IPS-NIHi7 (cell line): ENCODE results near the gene CKLF.

Experiments
- DNase-seq: peaks from one replicate; pipeline ENCODE4 v3.0.0; 2012; ENCODE audit warnings: mixed read lengths; ENCODE audit errors: extremely low spot score

The CKLF gene

GRCh38 chr16:66517586-66518263, 34.7 kb upstream of the CKLF start:
- no peak for DNase-seq

DNA sequence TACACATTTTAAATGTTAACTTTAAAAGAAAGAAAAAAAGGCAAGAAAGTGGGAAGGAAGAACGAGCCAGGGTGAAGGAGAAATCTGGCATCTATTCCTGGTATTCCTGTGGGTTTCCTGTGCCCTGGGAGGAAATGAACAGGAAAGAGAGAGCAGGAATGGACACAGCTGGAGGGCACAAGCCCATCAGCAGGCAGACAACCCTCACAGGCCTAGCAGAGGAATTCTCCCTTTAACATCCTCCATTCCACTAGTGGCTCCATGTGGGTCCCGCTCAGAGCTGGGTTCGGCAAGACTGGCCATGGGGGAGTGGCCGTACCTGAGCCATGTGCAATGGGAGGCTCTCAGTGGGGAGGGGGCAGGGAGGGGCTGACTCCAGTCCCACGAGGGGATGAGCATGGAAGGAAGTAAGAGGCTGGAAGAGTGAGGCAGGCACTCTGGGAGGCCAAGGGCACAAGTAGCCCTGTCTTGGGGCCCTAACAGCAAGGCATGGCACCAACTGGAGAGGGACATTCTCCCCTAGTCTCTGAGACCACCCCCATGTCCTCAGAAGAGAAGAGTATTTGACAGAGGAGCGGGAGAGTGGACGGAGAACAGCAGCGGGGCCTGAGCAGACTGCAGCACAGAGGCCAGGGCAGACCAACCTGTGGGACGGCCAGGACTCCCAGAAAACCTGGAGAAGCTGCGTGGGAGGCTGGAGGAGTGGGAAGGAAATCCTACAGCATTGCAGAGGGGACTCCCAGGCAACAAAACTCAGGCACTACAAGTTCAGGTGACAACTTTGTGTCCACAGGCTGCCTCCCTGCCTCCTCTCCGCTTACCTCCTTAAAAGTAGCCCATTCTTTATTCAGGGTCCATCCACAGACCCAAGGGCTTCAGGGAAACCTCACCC, 32.6 kb upstream of the CKLF start:
- no peak for DNase-seq

DNA sequence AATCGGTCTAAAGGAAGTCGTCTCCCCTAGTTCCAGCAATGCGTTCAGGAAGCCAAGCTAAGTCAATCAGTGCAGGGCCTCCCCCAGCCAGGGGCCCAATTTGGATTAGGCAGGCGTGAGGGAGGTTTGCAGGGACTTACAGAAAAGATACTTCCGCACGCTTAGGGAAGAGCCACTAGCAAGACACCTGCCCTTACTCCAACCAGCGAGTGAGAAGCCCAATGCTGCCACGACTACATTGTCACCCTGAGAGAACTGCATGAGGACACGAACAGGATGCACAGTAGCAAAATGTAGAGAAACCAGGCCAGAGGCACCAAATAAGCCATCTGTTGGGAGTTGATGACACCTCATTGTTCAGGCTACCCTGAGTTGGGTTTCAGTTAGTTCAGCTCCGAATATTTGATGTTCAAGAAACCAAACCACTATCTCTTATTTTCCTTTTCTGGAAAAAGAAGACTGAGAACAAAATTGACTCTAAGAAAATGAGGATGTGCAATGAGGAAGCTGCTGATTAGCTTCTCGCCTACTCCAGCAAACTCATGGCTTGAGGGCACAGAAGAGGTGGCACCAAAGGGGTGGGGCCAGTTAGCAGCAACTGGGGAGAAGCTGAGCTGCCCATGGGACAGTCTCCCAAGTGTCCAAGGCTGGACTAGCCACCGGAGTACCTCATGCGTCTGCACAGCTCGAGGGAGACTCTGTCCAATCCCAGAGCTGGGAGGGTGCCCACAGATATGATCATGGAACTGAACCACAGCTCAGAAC, 31.8 kb upstream of the CKLF start:
- no peak for DNase-seq

GRCh38 chr16:66521252-66521713, 31.1 kb upstream of the CKLF start:
- no peak for DNase-seq

GRCh38 chr16:66521951-66522771, 30.2 kb upstream of the CKLF start:
- no peak for DNase-seq

- DNase-seq: no peak
These were observed 29.4 kb upstream of the CKLF start for GRCh38 chr16:66522816-66523590.

DNA sequence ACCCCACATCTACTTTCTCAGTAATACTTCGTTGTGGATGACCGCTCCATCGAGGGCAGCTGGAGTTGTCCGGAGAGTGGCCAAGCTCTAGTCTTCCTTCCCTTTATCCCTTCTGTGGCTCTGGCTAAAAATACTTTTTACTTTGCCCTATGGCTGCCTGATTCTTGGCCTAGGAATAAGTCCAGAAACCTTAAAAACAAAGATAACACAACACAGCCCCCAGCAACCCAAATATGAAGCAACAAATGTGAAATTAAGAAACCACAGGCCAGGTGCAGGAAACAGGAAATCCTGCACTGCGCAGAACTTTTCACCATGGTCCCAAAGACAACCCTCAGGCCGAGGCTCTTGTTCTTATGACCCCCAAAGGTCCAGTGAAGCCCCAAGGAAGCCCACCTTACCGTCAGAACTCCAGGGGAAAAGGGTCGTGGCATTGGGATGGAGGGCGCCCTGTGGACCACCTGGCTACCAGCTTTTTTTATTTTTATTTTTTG, 28.5 kb upstream of the CKLF start:
- no peak for DNase-seq

DNA sequence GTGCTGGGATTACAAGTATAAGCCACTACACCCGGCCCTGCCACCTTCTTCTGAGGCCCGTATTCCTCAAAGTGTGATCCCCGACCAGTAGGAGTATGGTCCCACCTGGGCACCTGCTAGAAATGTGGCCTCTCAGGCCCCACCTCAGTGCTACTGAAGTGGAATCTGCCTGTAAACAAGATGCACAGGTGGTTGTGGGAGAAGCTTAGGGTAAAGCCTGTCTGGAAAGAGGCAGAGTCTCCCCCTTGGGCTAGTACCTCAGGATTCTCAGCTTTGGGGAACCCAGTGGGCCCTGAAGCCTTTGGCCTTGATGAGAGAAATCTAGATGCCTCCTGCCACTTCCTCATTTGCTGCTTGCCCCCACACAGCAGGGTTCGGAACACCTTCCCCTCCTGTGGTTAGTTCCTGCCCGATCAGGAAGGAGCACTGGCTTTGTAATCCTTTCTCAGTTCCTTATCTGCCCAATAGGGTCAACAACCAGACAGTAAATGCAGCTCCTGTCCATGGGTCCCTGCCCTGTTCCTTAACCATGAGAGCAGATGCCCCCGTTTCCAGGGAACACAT, 27.7 kb upstream of the CKLF start:
- DNase-seq: no peak

DNA sequence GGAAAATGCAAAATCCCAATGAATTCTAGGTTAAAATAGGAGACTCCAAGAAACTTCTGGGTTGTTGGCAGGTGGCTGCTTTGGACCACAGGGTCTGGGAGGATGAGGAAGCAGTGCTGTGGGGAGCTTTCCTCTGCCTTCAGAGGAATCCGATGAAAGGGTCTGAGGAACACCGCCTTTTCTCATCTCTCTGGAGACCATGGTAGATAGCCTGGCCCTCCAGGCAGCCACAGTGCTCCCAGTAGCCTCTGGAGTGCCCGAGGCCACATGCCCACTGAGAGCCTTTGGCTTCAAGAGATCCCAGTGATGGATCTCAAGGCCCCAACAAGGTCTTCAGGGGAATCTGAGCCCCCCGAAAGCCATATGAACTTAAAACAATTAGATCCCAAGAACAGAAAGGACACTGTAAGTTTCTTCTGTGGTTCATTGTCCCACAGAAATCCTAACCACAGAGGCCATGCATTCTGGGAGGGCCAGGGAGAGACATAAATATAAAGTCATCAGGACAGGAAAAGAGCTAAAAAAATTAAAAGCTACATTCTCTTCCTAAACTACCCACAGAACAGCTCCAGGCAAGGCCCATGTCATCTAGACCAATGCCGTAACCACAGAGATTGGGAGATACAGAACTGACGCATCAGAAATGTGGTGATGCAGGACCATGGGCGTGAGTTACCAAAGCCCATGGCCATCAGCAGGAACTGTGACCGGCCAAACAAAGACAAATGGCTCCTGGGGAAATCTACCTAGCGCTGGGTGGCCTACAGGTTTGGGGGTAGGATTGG, 26.8 kb upstream of the CKLF start:
- no peak for DNase-seq

- DNase-seq: no peak
These were observed 24.1 kb upstream of the CKLF start for GRCh38 chr16:66528294-66528693.

DNA sequence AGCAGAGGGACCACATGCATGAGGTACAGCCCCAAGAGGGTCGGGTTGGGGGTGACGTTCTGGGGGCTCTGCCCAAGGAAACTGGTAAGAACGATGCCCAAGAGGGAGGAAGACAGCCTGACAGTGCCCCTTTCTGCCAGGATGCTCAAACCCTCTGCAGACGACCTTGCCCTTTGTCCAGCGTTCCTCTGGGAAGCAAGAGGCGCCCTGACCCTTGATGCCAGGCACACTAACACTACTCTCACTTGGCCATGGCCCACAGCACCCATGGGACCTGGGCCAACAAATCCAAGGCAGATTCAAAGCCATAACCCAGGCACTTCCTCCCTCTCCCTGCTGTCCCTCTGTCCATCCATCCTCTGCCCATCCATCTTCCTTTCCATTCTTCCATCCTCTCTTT, 22.9 kb upstream of the CKLF start:
- no peak for DNase-seq

DNA sequence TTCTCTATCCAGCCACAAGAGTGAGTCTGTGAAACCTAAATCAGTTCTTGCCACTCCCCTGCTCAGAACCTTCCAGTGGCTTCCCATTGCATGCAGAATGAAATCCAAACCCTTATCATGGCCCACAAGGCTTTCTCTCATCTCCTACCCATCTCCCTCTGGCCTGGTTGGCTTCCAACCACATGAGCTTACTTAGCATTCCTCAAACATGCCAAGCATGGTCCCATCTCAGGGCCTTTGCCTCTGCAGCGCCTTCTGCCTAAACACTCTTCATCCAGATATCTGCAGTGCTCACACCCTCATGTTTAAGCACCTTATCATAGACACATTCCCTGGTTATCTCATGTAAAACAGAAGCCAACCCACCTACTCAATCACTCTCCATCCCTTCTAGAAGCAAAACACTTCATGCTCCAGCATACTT, 18.0 kb upstream of the CKLF start:
- no peak for DNase-seq

DNA sequence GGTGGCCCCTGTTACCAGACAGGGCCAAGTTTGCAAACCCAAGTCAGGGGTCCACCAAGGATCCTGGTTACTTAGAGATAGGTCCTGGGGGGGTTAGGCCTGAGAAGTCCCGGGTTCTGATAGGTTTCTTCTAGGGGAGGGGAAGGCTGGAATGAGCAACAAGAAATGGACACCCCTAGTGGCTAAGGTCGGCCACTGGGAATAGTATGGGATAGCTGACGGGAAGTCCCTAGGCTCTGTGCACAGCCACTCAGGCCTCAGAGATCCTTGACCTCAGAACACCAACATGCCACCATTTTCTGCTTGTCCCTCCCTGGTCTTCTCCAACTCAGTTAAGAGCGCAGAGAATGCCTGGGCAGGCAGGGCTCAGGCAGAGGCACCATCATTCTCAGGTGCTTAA, 15.9 kb upstream of the CKLF start:
- DNase-seq: no peak

DNA sequence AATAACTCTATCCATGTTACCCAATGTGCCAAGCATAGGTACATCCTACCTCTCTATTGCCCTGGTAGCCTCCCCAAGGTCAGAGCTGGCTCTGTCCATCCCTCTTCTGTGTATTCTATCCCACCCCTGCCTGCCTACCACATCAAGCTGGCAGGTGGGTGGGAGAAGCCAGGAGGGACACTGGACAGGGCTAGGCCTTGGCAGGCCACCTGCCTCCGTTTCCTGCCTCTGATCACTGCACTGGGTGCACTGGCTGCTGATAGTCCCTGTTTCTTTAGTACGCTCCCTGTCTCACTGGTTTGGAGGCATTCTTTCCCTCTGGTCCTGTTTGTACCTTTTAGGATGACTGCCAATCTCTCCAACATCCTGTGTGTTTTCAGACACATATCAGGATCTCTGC, 15.1 kb upstream of the CKLF start:
- no peak for DNase-seq

GRCh38 chr16:66538910-66539309, 13.5 kb upstream of the CKLF start:
- no peak for DNase-seq

- DNase-seq: no peak
These were observed 12.5 kb upstream of the CKLF start for GRCh38 chr16:66539623-66540469.

GRCh38 chr16:66541388-66542355, 10.7 kb upstream of the CKLF start:
- no peak for DNase-seq
